ENCODE results near the gene ACSM6.
"Not testable (repeated sequence)": the region's sequence is repeated elsewhere in the genome, so short reads cannot be mapped to it uniquely, and the experiment has no call there.

ACSM6 gene

DNA sequence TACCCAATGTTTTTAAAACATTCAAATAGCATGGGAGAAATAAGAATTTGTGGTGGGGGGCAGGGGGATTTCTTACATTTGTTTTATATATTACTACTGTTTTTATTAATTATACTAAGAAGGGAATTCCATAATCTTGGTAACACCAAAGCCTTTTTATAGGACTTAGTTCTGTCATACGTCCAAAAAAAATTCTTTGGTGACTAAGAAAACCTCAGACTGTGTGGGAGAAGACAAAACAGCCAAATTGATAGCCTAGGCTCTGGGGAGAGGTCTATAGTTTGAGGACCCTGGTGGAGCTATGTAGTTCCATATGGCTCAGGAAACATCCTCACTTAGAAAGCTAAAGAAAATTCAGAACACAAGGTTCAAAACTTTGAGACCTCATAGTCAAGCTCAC is 23.4 kb downstream of the ACSM6 start:
- DNase-seq = no peak

DNA sequence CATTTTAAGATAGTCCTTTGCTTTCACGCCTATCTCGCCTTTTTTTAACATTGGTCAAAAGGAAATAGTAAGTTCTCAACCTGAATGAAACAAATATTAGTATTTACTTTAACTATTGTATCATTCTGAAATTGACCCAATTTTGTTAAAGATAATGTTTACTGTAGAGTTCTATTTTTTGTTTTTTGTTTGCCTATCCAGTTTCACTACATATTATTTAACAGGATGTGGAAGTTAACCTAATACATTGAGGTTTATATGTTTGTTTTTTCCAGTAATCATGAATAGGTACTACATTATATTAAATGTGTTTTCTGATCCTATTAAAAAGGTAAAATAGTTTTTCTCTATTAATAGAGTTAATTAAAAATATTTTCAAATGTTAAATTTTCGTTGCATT is 26.5 kb downstream of the ACSM6 start:
- no peak for DNase-seq

DNA sequence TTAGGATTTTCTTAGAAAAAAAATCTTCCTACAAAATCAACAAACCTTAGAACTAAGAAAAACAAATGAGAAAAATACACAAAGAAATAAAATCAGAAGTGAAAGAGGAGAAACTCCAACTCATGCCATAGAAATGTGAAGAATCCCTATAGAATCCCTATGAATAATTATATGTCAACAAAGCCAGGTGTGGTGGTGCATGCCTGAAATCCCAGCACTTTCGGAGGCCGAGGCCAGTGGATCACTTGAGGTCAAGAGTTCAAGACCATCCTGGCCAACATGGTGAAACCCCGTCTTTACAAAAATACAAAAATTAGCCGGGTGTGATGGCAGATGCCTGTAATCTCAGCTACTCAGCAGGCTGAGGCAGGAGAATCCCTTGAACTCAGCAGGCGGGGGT is 27.1 kb downstream of the ACSM6 start:
- no peak for DNase-seq

DNA sequence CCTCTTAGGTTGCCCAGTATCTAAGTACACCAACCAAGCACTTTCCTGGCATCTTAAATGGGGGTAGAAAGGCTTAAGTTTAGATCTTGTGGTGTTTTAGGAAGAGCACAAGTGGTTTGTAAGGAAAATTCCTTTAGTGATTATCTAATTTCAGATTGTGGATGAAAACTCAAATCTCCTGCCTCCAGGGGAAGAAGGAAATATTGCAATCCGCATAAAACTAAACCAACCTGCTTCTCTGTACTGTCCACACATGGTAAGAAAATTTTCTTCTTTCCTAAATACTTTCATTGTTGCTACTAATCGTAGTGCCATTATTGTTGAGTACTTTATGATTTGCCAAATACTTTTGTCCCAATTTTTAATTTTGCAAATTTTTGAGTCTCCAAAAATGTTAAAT is 31.1 kb downstream of the ACSM6 start:
- no peak for DNase-seq

DNA sequence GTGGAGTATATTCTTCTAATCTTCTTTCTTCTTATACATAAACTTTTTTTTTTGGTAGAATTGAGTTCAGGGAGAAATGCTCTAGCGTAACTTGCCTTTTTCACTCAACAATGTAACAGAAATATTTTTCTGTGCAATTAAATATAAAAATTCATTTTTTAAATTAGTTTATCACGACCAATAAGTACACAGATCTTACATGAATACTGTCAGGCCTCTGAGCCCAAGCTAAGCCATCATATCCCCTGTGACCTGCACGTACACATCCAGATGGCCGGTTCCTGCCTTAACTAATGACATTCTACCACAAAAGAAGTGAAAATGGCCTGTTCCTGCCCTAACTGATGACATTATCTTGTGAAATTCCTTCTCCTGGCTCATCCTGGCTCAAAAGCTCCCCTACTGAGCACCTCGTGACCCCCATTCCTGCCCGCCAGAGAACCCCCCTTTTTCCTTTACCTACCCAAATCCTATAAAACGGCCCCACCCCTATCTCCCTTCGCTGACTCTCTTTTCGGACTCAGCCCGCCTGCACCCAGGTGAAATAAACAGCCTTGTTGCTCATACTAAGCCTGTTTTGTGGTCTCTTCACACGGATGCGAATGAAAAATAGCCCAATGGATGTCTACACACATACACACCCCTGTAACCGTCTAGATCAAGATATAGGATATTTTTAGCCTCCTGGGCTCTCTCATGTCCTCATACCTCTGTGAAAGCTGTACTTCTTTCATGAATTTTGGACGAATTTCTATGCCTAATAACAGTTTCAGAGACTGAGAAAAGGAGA is 35.1 kb downstream of the ACSM6 start:
- DNase-seq = not testable (repeated sequence)

DNA sequence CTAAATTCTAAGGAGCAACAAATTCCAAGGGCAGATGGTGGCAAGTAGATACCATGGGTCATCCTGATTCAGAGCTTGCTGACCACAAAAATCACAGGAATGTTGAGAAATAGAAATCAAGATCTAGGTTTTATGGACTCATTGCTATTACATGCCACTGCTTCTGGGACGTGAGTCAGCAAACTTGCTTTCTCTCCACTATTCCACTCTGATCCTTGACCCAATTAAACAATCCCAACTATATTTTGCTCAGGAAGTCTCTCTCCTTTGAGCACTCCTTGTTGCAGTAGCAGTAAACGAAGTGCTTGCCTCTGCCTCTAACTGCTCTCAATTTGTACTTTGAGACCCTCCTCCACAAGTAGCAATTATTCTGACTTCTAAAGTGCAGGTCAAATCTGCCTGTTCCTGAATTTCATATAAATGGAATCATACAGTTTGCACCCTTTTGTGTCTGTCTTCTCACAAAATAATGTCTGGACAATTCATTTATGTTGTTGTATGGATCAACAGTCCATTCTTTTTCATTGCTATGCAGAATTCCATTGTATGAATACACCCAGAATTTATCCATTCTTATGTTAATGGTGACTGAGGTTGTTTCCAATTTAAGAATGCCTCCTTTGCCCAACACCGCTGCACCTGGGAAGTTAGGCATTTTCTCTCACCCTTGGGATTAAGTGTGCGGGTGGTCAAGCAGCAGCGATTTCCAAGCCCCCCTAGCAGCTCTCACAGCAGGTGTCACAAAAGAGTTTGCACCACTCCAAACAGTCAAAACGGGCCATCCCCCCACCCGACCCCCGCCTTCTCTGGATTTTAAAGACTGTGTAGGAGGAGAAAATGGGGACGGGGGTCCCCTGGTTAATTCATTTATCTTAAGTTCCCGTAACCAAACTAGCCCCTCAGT is 35.9 kb downstream of the ACSM6 start:
- no peak for DNase-seq

DNA sequence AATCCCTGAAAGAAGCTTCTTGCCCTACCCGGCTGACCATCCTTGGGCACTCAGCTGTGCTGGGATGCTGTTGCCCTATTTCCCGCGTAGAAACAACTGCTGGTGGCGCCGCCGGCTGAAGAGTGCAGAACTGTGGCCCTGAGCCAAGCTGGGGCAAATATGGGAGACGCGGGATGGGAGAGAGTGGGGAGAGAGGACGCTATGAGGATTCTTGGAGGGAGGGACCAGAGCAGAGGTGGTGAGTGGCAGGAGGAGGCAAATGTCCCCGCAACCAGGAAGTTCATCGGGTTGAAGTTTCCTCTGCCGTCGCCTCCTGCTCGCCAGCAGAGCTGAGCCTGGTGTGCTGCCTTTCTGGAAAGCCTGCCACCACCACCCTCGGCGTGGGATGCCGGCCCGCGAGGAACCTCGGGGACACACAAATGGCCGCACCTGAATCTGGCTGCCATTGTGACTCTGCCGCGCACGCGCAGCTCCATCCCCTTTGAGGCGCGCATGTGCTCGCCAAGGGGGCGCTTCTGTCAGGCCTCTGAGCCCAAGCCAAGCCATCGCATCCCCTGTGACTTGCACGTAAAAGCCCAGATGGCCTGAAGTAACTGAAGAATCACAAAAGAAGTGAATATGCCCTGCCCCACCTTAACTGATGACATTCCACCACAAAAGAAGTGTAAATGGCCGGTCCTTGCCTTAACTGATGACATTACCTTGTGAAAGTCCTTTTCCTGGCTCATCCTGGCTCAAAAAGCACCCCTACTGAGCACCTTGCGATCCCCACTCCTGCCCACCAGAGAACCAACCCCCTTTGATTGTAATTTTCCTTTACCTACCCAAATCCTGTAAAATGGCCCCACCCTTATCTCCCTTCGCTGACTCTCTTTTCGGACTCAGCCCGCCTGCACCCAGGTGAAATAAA is 36.9 kb downstream of the ACSM6 start:
- not testable (repeated sequence) for DNase-seq

DNA sequence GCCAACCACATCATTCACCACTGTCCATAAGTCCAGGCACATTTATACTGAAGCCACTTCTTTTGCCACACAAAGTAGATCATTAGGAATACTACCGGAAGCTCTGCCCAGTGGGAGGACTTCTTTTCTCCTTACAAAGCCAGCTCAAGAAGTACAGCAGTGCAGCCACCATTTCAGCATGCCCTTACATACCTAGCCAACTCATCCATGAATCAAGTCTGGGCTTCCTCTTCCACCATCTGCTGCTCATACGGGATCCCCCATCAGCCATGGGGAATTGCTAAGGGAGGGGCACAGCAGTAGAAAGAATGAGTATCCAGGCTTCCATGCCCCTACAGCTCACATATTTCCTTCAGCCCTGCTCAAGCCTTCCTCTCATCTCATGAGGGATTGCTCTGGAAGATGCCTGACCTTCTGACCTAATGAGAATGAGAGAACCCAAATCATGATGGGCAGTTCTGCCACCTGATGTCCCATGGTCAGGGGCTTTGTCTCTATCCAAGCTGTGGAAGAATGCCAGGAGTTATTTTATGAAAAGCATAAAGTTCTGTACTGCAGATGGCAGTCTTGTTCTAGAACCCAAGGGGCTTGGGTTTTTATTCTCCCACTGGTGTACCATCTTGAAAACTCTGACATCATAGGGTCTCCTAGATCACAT is 39.5 kb downstream of the ACSM6 start:
- no peak for DNase-seq

DNA sequence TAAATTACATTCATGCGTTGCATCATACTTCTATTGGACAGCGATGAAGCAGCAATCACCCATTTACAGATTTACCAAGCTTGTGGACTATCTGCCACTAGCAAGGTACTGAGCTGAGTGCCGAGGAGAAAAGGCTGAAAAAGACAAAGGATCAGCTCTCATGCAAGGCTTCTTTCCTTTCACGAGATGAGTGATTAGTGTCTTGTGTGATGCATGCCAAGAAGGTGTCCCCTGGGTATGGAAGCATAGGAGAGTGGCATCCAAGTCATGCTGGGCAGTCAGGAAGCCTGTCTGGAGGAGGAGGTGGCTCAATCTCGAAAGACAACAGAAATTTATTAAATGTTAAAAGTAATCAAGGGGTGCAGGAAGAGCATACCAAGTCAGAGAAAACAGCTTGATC is 40.9 kb downstream of the ACSM6 start:
- DNase-seq = no peak

DNA sequence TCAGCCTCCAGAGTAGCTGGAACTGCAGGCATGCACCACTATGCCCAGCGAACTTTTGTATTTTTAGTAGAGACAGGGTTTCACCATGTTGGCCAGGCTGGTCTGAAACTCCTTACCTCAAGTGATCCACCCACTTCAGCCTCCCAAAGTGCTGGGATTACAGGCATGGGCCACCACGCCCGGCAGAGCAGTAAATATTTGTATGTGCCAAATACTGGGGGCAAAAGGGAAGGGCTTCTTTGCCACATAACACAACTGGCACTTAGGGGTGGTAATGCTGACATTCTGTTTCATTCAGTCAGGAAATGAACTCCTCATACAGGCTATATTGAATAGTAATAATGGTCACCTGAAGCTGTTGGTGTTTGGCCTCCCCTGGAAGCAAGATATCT is 41.6 kb downstream of the ACSM6 start:
- no peak for DNase-seq

DNA sequence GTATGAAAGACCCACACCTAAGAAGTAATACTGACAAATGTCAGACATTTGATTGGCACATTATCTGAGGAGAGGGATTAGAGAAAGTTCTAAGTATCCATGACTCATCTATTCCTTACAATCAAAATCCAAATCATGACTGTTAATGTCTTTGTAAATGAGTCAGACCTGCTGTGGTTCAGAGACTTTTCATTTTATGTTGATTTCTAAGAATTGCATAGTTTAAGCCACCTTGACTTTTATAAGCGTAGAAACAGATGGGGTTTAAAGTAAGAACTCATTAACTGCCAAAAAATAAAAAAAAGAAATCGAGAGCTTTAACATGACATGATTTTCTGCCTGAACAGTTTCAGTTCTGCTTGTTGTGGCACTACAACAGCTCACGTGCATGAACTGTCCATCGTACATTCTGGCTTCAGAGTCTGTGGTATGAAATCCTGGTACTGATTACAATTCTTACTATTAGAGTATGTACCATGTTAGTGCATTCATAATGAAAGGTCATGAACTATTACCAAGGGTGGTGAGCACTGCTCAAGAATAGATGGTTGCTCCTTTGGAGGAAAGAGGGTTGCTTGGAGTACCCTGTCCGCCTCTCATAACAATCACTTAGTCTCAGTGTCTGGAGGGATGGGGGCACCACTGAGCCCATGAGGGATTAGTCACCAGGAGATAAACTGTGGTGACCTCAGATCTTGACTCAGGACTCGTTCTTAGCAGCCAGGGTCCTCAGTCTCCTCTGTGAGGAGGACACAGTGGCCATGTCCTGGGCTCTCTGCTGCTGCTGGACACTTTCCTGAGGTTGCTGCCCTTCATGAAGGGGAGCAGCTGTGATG is 42.2 kb downstream of the ACSM6 start:
- DNase-seq = no peak

DNA sequence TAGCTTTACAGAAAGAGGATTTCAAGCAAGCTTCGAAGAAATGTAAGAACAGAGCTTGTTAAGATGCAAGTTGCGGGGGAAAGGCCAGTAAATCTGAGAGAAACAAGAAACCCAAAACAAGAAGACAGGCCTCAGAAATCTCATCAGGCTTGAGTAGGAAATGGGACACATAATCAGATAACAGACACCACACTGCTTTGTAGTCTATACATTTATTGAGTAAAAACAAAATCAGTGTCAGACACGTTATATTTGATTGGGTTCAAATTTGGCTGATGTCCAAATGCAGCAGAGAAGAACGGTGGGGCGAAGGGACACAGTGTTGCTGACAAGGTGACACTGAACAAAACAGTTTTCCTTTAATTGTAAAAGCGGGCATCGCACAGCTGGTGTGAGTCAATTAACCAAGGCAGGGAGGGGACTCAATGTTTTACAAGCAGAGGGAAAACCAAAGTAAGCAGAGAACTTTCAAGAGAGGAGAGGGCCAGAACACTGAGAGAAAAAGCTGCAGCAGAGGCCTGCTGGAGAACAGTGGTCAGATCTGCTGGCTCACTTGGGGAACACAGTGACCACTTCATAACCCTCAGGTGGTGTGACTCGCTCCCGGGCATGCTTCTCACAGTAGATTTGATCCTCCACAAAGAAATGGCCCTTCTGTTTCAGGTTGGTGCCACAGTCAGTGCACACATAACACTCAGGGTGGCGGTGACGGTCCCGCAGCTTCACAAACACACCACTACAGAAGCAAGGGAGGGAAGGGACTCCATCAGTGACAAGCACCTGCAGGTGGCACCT is 43.5 kb downstream of the ACSM6 start:
- DNase-seq = no peak

DNA sequence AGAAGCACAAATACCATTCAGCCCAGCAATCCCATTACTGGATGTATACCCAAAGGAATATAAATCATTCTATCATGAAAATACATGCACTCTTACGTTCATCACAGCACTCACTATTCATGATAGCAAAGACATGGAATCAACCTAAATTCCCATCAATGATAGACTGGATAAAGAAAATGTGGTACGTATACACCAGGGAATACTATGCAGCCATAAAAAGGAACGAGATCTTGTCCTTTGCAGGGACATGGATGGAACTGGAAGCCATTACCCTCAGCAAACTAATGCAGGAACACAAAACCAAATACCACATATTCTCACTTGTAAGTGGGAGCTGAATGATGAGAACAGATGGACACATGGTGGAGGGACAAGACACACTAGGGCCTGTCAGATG is 46.1 kb downstream of the ACSM6 start:
- DNase-seq = not testable (repeated sequence)

DNA sequence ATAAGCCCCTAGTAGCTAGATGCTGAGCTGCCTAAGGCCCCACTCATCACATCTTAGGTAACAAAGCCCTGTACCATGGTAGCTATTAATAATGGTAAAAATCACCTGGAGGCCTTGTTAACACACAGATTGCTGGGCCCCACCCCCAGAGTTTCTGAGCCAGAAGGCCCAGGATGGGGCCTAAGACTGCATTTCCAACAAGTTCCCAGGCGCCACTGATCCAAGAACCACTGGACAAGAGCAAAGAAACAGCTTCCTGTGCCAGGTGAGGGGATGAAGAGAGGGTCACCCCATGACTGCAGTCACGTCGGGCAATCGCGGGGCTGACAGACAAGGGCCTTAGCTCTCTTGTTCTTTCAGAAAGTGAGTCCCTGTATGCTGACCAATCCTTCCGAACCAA is 46.8 kb downstream of the ACSM6 start:
- DNase-seq = no peak

DNA sequence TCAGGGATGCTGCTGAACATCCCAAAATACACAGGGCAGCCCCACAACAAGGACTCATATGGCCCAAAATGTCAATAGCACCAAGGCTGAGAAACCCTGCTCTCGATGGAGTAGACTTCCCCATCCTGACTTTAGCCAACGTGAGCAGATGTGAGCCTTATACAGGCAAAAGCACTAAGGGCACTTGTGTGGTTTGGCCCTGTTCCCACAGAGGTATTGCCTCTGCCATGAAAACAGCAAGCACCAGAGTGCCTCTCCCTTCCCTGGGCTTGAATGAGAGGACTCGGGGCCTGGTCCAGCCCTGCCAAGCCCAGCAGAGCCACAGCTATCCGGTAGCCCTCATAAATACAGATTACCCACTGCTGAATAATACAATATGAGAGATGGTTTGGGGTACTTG is 47.5 kb downstream of the ACSM6 start:
- peak; percentile 11 to 51 for DNase-seq

DNA sequence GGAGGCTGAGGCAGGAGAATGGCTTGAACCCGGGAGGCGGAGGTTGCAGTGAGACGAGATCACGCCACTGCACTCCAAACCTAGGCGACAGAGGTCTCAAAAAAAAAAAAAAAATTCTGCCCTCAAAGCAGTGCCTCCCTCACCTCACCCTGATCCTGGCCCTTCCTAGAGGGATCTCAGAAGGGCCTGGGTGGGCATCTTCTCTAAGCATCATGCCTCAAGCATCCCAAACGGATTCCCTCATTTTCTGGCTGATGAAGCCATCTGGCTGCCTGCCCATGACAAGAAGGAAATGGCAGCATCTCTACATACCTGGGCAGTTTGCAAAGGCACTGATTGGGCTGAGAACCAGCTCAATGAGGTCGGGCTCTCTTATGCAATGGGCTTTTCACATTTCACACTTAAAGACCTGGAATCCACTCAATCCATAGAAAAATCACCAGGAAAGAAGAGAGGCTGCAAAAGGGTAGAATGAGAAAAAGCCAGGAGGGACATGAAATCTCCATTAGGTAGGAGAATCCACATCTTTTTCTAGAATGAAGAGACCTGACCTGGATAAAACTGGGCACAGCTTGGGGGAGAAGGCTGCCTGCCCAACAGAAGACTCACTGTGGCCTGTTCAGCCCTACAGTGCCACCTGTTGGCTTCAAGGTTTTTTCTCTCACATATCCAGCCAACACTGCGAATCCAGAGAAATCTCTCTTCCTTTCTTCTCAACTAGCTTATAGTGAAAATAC is 48.7 kb downstream of the ACSM6 start:
- DNase-seq = peak; percentile 33 to 61

DNA sequence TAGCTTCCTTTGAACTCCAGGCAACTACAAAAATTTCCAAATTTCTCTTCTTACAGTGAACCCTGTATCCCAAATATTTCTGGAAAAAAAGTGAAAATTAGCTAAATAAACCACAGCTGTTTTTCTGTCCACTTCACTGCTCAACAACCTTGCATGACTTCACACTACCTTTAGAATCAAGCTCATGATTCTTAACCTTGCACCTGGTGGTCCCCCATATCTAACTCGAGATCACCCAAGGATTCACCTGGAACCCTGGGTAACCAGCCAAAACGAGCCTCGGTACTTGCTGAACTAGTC is 49.2 kb downstream of the ACSM6 start:
- DNase-seq = no peak

DNA sequence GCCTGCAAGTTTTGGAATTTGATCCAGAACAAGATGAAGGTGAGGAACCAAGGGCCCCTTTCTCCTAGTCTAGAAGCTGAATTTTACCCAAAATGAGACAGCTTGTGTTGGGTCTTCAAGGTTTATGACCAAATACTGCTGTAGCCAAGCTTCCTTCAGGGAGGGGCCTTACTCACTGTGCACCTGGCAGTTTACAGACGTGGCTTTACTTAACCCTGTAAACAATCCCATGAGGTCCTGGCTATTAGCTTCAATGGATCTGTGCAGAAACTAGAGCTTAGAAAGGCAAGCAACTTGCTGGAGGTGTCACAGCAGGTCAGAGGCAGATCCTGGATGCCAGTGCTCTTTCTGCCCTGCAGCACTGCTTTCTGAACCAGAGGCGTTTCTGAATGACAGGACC is 50.1 kb downstream of the ACSM6 start:
- DNase-seq = no peak

DNA sequence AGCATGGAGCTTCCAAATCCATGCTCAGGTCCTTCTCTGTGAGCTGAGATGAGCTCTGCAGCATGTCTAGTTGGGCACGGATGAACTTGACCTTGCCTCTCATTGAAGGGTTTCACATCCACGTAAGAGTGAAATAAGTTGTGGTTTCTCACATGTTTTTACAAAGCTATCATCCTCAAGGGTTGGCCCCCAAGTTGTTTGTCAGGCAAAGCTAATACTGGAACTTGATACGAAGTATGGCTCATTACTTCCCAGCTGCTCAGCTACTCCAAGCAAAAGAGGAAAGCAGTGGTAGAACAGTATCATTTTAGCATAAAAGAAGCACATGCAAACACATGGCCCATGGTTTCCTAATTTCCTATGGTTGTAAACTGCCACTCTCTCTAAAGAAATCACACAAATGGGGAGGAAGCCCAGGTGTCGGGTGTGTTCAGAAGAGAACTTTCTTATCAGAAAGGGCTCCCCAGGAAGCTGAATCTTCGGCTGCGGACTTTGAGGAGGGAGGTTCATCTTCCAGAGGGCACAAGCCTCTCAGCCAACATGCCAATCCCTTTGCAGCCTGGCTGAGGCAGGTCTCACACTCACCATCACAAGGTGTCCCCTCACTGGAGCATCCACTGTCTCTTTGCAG is 51.5 kb downstream of the ACSM6 start:
- no peak for DNase-seq

DNA sequence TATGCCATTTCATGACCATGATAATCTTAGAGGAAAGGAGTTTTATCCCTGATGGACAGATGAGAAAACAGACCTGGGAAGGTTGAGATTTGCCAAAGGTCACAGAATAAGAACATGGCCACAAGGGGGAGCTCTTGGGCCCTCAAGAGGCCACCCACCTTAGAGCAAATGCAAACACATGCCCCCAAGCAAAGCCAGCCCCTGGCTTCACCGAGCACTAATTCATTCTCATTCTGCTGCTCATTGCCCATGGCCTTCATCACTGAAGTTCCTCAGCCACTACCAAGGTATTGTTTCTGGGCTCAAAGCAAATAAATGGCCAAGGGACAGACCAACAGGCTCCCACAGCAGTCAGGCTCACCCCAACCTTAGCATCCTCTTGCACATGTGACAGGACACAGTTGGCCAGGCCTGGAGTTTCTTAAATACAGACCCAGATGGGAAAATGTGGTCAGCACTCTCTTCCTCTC is 52.6 kb downstream of the ACSM6 start:
- DNase-seq = peak; percentile 25 to 71
